GM12892 (cell line): ENCODE results near the gene ADARB2.

Experiments
- DNase-seq: peaks from one replicate; pipeline ENCODE4 v3.0.0; 2011; ENCODE audit not compliant: insufficient read length
- FAIRE-seq: peaks from 2 replicates; lab custom pipeline; 2011; peaks lifted over from hg19 to GRCh38; lab: Jason Lieb, UNC
- POLR2A ChIP-seq: IDR thresholded peaks from 2 replicates; pipeline ENCODE4 v1.6.1; 2011; ENCODE audit warnings: low read depth, low read length, control low read depth
- POLR2AphosphoS5 ChIP-seq: IDR thresholded peaks from 2 replicates; pipeline ENCODE4 v1.6.1; 2011; ENCODE audit warnings: low read depth, low read length, control low read depth
- TAF1 ChIP-seq: IDR thresholded peaks from 2 replicates; pipeline ENCODE4 v1.6.1; 2011; ENCODE audit warnings: low read depth, mild to moderate bottlenecking, control low read depth, low read length, borderline replicate concordance

Gene ADARB2

DNA sequence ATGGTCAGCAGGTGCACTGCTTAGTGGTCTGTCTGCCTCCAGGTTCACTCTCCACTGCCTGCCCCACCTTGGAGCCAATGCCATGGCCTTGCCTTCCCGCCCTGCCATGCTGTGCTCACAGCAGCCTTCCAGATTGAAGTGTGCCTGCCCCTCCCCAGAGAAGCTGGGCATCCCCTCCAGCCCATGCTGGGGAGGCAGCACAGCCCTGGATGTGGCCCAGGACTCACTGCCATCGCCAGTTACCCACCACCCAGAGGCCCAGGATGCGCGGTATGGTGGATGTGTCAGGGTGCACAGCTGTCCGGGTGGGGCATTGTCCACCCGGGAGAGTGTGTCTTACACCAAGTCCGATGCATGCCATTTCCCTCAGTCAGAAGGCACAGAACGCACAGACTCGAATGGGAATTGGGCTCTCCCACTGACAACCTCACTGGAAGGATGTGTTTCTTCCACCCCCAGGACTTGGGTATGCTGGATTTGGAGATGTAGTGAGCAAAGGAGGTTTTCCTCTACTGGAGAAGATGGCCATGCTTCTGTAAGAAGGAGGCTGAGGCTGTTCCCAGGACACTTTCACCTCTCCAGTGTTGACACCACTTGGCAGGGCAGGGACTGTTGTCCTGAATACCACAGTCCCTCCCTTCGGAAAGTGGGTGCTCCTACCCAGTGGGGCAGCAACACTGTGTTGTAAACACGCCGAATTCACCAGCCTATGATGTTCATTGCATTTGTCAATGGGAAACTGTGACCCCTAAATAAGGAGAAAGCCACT lies 122.0 kb downstream of the ADARB2 start:
- no peak for TF ChIP-seq TAF1
- TF ChIP-seq POLR2A = no peak
- no peak for TF ChIP-seq POLR2AphosphoS5
- FAIRE-seq (no peak), DNase-seq (no peak)

DNA sequence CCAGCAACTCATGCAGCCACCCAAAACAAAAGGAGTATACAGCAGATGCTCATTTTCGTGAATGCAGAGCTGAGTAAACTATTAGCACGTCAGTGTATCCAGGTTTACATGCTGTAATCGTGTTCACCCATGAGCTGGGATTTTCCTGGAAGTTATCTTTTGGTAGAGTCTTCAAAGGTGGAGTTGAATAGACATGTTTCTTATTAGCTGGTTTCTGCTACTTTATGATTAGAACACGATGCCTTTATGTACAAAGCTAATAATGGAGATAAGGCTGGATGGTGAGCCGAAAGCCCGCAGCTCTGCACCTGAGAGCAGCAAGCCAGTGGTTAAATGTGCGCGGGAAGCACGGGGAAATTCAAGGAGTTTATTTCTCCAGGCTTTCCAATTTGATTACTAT lies 123.8 kb downstream of the ADARB2 start:
- TF ChIP-seq POLR2AphosphoS5 (no peak), POLR2A (no peak), TAF1 (no peak)
- DNase-seq = no peak
- FAIRE-seq = no peak

DNA sequence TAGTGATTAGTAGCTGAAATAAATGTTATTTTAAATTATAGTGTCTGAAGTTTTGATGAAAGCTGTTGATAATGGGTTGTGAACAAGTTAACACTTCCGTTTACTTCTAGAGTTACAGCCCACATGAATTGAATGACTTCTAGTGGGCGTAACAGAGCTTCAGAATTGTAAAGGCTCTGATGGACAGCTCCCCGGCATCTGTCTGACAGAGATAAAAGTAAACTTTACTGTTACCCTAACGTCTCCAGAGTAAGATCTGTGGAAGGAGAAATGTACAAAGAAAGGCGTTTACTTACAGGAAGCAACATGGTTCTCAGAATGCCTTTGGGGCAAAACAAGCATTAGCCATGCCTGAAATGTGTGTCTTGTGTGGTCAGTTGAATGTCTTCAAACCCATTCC lies 124.4 kb downstream of the ADARB2 start:
- no peak for FAIRE-seq
- no peak for TF ChIP-seq POLR2AphosphoS5
- no peak for DNase-seq

DNA sequence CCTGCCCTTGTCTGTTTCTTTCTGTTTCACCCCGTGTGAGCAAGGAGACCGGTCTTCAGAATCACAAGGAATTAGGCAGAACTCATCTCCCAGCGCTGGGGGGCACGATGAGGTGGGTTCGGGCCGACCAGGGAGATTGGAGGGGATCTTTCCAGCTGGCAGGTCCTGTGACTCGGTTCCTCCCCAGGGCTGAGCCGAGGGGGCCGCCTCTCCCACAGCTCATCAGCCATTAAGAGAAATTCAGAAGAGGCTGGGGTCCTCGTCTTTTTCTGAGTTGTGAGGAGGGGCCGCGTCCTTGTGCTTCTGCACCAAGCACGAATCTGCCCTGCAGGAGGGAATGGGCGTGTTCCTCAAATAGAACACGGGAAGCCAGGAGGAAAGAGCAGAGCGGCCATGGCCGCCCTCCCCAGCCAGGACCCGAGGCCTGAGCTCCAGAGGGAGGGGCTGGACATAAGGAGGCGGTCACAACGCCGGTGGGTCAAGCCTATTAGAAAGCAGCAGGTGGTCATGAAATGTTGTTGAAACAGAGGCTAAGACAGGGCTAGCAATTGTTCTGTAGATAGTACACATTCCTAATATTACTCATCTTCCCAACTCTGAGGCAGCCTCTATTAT lies 125.3 kb downstream of the ADARB2 start:
- TF ChIP-seq POLR2A (no peak), POLR2AphosphoS5 (no peak), TAF1 (no peak)
- DNase-seq (no peak), FAIRE-seq (no peak)

DNA sequence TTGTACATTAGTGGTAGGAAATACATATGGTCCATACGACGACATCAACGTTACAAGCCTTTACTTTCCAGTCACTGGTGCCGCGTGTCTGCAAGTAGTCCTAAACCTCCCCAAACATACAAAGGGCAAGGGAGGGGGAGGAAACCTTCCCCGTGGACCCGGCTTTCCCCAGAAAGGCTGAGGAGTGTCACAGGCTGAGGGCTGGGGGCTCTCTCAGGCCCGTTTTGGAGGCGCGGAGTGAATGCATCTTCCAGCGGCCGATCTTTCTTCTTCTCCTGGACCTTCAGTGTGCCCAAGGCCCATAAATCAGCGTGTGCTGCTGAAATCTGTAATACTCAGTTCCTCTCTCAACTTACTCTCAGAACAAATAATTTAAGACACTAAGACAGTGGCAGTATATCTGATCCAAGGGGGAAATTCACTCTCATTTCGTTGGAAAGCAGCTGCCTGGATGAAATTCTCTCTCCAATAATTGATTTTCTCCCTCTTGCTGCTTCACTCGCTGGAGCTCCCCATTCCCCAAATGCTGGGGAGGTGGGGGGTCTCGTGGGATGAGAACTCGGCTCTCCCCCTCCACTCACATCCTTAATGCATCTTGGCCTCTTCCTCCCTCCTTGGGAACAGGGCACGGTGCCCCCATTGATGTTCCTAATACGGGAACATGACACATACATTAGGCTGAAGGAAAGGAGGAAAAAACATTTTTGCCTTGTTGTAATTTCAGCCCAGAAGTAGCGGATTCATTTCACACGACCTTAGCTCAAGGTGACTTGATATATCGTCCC lies 126.1 kb downstream of the ADARB2 start:
- FAIRE-seq (no peak), DNase-seq (no peak)
- no peak for TF ChIP-seq POLR2AphosphoS5
- no peak for TF ChIP-seq TAF1
- no peak for TF ChIP-seq POLR2A

DNA sequence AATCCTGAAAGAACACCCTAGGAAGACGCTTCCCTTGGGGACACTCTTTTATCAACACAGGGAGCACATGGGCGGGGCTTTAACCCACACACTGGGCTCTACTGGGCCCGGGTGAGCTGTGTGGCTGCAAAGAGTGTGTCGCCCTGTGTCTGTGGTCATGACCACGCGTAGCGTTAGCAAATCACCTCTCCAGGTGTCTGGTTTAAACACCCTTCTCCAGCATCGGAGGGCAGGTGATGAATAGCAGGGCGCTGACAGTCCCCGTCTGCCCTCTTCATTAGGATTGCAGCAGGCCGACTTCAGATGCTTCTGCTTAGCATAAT lies 127.7 kb downstream of the ADARB2 start:
- TF ChIP-seq POLR2AphosphoS5 = no peak
- no peak for TF ChIP-seq TAF1
- no peak for TF ChIP-seq POLR2A
- DNase-seq = no peak
- no peak for FAIRE-seq

DNA sequence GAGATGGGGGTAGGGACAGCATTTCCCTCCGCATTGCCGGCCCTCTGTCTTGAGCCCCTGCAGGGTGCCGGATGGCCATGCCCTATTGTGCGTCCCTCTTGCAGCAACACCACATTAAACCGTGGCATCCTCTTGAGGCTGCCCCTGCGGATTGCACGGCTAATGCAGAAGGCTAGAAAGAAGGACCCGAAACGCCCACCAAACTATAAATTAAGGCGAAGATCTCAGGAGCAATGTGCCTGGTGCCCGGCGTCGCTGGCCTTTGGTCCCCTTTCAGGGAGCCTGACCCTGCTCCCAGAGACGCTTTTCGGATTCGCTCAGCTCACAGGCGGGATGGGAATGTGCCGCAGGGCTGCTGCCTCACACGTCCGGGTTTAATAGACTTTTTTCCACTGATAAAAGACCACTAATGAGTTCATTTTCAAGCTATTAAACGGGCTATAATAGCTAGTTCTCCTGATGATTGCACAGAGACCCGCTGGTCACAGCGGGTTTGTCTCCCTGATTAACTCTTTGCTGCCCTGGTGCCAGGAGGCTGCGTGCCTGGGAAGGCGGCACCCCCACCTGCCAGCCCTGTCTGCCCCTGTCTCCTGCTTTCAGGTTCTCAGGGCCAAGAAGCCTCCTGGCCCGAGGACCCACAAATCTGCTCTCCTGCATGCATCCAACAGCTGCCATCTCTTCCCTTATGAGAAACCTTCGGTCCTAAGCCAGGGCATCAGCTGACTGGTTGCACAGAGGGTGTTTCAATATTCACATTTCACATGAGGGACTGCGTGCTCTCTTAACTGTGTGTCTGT lies 128.3 kb downstream of the ADARB2 start:
- DNase-seq (no peak), FAIRE-seq (no peak)
- TF ChIP-seq POLR2AphosphoS5 (no peak), POLR2A (no peak), TAF1 (no peak)

DNA sequence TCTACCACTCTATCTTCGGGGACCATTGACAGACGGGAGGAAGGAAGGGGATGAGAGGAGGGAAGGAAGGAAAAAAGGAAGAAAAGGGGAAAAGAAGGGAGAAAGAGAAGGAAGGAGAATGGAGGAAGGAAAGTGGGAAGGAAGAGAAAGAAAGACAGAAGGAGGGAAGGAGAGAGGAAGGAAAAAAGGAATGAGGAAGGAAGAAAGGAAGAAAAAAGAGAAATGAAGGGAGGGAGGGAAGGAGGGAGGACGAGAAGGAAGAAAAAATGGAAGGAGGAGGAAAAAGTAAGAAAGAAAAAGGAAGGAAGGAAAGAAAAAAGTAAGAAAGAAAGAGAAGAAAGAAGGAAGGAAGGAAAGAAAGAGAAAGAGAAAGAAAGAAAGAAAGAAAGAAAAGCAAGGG lies 128.9 kb downstream of the ADARB2 start:
- no peak for FAIRE-seq
- DNase-seq = no peak
- TF ChIP-seq POLR2AphosphoS5 (no peak), POLR2A (no peak), TAF1 (no peak)

DNA sequence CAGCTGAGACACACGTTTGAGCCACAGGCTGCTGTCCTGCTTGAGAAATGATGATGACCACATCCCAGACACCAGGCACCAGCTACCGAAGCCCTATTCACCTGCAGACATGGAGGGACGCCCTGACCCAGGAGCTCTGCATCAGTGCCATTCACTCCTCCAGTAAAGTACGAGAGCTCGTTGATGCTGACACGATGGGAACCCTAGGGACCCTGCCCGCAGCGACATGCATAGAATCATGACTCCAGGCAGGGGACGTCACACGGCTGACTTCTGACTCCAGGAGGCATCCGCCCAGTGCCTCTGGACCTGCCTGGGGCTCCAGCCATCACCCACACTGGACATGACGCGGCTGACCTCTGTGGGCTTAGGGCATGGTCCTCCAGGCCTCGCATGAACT lies 129.9 kb downstream of the ADARB2 start:
- no peak for FAIRE-seq
- TF ChIP-seq POLR2AphosphoS5 (no peak), TAF1 (no peak), POLR2A (no peak)
- DNase-seq = no peak

DNA sequence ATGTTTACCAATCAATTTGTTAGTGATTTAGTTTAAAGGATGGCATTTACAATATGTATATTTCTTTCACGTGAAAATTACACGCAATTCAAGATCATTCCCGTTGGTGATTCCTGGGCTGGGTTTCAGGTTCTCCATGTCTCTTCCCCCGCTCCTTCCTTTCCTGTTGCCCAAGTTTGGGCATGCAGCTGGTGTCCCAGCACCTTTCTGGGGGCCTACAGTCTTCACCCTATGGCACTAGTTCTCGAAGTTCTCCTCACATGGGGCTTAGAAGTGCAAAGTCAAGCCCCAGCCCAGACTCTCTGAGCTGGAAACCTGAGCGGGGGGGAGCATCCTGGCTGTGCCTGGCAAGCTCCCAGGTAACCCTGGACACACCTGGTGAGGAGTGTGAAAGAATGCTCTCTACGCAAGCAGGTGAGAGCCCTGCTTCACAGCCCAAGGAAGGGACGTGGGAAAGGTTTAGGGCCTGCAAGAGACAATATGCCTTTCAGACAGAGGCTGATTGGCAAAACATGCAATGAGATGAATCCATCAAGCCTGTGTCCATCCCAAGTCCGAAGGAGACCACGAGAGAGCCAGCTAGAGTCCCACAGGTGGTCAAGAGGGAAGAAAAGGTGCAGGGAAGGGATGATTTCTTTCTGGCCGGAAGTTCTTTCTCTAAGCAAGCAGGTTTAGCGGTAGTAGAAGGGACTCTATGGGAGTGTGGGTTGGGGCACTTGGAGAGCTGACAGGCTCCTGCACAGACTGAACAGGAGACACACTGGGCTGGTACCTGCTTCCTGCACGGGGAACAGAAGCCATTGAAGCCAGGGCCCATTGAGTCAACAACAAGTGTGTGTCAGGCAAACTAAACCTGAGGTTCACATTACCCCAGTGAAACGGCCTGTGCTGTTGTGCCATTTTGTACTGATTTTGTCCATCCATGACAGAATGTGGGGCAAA lies 131.1 kb downstream of the ADARB2 start:
- TF ChIP-seq TAF1 (no peak), POLR2A (no peak), POLR2AphosphoS5 (no peak)
- no peak for DNase-seq
- no peak for FAIRE-seq

DNA sequence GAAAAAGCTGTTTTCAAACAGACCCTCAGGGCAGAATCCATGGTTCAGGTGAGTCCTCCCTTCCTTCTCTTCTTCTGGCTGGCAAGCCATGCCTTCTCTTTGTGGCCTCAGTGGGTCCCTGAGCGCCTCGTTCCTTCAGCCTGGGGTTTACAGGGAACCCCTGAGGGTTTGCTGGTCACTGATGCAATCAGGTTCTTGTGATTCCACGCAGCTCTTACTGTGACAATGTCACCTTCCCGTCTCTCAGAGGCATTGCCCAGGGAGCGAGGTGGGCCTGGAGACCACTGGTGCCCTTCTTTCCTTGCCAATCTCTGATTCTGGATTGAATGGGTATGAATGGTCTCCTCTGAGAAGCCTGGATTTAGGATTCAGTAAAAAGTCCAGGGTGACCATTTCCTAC lies 132.2 kb downstream of the ADARB2 start:
- no peak for TF ChIP-seq POLR2AphosphoS5
- no peak for TF ChIP-seq POLR2A
- TF ChIP-seq TAF1 = no peak
- FAIRE-seq (no peak), DNase-seq (no peak)
